ENCODE measurements around the gene SDSL. TPM values are rescaled to one million over a fixed set of nuclear protein-coding genes. Genes with fewer than 3 reads are reported as not detected.

The SDSL gene
- total RNA-seq, 1 donor from 2014 or later = 1.6 TPM

DNA sequence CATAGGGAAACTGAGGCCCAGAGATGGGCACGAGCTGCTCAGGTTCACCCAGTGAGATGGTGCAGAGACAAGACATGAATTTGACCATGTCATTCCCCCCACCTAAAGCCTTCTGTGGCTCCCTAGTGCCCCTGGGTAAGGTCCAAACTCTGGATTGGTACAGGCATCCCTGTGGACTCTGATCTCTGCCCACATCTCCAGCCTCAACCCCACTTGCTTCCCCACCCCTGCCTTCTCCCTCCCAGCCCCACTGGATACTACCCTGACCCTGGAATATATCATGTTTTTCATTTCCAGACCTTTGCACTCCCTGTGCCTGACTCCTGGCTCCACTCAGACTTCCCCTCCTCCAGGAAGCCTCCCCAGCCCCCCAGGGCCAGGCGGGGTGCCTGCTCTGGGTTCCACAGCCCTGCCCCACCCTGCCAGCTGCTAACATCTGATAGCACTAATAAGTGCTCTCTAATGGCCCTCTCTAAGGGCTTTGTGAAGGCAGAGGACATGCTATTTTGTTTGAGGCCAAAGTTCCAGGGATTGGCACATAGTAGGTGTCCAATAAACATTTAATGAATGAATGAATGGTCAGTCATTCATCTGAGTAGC is 1.1 kb upstream of the SDSL start:
- no peak for DNase-seq

DNA sequence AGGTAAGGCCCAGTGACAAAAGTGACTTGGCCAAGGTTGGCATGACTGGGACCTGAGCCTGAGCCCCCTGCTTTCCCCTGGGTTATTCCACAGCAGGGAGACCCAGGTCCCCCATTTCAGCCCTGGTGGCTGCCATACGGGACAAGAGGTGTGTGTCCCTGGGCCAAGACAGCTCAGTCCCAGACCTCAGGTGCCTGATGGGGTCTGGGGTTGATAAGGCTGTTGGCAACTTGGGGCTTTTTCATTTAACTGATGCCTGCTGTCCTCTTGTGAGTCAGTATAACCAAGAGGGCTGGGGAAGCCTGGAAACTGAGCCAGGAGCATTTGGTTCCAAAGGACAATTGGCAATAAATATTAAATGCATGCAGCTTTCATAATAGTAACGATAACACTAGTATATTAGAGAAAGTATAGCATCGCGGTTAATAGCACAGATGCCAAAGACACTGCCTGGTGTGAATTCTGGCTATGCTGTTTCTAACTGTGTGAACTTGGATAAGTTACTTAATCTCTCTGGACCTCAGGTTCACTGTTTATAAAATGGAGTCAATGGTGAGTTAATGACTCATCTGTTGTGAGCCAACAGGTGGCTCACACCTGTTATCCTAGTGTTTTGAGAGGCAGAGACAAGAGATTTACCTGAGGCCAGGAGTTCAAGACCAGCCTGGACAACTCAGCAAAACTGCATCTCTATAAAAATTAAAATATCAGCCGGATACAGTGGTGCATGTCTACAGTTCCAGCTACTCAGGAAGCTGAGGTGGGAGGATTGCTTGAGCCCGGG is 898 bp downstream of the SDSL start:
- DNase-seq = no peak

- DNase-seq = no peak
Observed at GRCh38 chr12:113424456-113424855, 2.3 kb downstream of the SDSL start.

DNA sequence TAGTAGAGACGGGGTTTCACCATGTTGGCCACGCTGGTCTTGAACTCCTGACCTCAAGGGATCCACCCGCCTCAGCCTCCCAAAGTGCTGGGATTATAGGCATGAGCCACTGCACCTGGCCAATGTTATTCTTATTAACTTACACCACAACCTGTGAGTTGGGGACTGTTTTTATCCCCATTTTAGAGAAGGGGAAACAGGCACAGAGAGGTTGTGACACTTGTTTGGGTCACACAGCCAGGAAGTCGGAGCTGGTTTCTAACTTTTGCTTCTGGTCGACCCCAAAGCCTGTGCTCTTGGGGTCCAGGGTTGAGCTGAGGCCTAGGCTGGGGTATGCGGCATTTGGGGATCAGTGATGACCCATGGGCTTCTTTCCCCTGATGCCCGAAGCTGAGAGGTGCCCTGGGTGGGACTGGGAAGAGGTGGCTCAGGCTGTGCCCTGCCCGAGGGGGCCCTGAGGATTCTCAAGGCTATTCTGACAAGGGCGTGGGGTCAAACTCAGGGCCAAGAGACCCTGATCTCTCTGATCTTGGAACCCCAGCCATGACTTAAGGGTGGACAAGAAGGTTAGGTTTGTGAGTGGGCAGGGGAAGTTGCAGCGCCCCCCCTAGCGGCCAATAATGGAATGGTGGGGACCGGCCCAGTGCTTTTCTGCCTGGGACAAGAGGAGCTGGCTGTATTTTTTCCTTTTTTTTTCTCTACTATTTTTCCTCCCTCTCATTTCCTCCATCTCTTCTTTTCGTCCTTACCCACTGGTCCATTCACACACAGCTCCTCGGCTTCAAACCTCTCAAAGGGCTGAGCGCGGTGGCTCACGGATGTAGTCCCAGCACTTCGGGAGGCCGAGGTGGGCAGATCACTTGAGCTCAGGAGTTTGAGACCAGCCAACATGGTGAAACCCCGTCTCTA is 3.0 kb downstream of the SDSL start:
- DNase-seq = peak; percentile 15

DNA sequence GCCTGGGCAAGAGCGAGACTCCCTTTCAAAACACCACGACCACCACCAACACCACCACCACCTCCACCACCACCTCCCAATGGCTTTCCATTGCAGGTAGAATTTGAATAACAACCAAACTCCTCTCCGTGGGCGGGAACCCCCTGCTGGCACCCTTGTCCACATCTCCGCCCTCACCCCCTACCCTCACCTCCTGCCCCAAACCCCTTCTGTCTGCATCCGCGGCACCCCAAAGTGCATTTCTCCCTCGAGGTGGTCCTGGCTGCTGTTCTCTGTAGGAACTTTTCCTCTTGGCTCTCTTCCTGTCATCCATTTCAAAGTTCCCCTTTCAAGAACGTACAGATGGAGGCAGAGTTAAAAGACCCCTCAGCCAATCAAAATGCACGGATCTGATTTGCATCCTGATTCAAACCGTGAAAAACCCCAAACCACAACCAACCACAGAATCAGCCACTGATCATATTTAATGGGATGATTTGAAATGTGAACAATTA is 3.8 kb downstream of the SDSL start:
- no peak for DNase-seq

DNA sequence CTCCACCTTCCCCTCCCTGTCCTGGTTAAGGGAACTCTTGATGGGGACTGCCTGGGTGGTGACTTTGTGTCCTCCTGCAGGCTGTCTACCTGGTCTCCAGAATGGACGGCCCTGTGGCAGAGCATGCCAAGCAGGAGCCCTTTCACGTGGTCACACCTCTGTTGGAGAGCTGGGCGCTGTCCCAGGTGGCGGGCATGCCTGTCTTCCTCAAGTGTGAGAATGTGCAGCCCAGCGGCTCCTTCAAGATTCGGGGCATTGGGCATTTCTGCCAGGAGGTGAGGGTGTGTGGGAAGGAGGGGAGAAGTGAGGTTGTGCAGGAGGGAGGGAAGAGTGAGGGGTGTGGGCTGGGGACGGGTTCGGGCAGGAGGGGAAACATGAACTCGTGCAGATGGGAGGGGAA is 5.7 kb downstream of the SDSL start:
- DNase-seq = no peak

DNA sequence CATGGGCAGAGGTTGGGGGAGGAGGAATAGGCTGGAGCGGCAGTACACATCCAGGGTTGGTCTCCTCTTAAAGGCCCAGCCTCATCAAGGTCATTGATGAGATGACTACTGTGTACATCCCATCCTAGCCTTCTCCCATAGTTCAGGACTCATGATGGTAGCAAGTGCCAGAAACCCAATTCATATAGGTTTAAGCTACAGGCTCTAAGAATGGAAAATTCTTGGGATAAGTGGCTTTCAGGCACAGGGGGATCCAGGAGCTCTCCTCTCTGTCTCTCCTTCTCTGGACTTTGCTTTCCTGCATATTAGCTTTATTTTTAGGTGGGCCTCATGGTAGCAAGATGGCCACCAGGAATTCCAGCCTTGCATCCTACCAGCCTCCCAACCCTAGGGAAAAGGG is 6.3 kb downstream of the SDSL start:
- DNase-seq = no peak

GRCh38 chr12:113432986-113433385 is 10.8 kb downstream of the SDSL start:
- DNase-seq = no peak

GRCh38 chr12:113435367-113435766 is 13.2 kb downstream of the SDSL start:
- DNase-seq = no peak

- no peak for DNase-seq
Observed at GRCh38 chr12:113436586-113436985, 14.4 kb downstream of the SDSL start.

DNA sequence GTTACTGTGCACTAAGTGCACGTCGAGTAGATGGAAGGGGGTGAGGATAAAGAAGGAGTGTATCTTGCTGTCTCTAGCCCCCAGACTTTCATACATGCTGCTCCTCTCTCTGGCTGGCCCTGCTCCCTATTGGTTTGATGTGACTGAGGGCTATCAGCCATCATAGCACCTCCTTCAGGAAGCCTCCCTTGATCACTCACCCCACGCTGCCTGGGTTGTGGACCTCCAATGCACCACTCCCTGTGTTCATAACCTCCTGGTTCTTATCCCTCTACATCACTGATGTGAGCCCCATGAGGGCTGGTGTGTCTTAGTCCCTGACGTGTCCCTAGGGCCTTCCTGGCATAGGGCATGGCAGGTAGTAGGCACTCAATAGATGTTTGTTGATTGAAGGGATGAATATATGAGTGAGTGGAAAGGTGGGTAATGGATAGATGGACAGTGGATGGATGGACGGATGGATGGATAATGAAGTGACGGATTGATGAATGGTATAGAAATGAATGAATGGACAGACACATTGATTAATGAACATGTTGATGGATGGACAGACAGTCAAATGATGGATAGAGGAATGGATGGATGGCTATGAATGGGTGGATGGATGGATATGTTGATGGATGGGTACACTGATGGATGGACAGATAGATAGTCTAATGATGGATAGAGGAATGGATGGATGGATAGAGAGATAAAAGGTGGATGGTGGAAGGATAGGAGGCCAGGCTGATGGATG is 15.0 kb downstream of the SDSL start:
- no peak for DNase-seq

DNA sequence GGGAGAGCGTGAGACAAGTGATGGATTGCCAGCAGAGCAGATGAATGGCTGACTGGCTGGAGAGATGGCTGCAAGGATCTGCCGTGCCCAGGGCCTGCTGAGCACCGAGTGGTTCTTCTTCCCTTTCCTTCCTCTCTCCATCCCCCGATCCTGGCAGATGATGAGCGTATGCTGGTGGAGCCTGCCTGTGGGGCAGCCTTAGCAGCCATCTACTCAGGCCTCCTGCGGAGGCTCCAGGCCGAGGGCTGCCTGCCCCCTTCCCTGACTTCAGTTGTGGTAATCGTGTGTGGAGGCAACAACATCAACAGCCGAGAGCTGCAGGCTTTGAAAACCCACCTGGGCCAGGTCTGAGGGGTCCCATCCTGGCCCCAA is 15.5 kb downstream of the SDSL start:
- DNase-seq = no peak

- no peak for DNase-seq
Observed at GRCh38 chr12:113438523-113439300, 16.5 kb downstream of the SDSL start.

DNA sequence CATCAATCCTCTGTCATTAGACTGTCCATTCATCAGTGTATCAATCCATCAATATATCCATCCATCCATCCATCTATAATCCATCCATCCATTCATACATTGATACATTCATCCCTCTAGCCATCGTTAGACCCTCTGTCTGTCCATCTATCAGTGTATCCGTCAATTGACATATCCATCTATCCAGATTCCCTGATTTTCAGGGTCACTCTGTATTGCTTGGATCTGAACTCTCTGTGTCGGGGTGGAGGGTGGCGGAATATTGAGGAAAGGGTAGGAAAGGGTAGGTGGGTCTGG is 17.1 kb downstream of the SDSL start:
- no peak for DNase-seq

GRCh38 chr12:113439606-113440030 is 17.4 kb downstream of the SDSL start:
- DNase-seq = no peak

DNA sequence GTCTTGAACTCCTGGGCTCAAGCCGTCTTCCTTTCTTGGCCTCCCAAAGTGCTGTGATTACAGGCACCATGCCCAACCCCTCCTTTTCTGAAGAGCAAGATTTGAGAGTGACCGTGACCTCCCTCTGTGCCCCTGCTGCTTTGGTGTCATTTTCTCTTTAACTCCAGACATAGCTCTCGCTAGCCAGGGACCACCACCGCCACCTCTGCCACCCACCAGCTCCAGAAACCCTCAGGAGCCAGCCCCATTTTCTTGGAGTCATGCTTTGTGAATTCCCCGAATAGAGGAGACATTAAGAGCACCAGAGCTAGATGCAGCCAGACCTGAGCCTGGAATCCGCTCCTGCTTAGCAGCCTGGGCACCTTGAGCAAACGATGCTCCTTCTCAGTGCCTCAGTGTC is 18.2 kb downstream of the SDSL start:
- no peak for DNase-seq

DNA sequence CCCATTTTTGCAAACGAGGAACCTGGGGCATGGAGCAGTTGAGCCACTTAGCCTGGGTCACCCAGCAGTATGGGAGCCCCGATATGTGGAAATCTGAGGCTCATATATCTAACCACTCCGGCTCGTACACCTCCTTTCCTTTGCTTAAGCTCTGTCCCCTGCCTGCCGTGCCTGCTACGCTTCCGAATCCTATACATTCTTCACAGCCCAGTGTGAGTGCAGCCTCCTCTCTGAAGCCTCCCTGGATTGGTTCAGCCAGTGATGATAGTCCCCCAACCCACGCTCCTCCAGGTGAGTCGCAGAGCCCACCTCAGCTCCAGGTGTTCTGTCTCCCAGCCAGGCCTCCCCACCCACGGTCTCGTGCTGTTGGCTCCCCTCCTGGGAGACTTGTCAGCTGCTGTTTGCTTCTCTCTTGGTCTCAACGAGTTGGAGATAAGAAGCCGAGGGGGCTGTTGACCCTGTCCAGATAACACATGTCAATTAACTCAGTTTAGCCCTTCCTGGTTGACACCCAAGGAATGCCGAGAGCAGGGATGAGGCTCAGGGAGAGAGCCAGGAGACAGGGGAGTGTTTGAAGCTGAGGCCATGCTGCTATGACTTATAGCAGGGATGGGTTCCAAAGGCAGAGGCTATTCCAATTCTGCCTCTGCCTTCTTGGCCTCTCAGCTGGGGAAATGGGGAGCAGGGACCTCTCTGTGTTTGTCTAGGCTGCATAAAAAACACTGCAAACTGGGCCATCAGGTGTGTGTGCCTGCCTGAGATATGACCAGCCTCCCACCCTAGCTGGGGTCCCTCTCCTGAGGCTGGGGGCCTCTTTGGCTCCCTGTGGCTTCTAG is 19.0 kb downstream of the SDSL start:
- DNase-seq = no peak

- no peak for DNase-seq
Observed at GRCh38 chr12:113443030-113443539, 20.9 kb downstream of the SDSL start.

DNA sequence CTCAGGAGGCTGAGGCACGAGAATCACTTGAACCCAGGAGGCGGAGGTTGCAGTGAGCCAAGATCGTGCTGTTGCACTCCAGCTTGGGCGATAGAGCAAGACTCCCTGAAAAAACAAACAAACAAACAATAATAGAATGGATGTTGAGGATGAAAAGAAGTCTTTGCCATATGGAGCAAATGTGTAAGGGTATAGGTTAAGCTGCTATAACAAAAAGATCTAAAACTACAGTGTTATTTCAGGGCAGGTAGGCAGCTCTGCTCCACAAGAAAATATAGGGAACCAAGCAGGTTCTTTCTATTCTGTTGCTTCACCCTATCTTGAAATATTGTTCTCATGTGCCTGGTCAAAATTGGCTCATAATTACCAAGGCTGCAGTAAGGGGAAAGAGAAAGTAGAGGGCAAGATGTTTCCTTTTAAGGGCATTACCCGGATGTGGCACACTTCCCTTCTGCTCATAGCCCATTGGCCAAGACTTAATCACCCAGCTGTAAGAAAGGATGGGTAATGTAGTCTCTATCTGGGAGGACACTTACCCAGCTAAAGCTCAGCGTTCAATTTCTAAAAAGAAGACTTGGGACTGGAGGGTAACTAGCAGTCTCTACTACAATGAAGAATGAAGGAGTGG is 23.5 kb downstream of the SDSL start:
- DNase-seq = no peak

GRCh38 chr12:113448873-113449272 is 26.7 kb downstream of the SDSL start:
- DNase-seq = no peak

Data from occipital lobe (tissue), 2 donors.